Vagina (tissue), 2 donors: ENCODE data around the gene PNKD. TPM values are rescaled to one million over a fixed set of nuclear protein-coding genes. Genes with fewer than 3 reads are reported as not detected.

ENCODE experiments used
- DNase-seq, 2 donors: peaks; one replicate each; pipeline ENCODE4 v3.0.0-alpha.2; 2017; ENCODE audit errors: extremely low spot score in 2 of 2
- H3K27ac ChIP-seq: fragments of 200-600 bp; sonication (generic); one replicate; pipeline ENCODE4 v1.5.1; 2019
- H3K27me3 ChIP-seq: fragments of 200-600 bp; sonication (generic); one replicate; pipeline ENCODE4 v1.5.1; 2019
- H3K36me3 ChIP-seq, 2 donors: fragments of 200-600 bp; sonication (generic); one replicate each; pipeline ENCODE4 v1.5.1; 2017 to 2019
- H3K4me1 ChIP-seq: fragments of 200-600 bp; sonication (generic); one replicate; pipeline ENCODE4 v1.5.1; 2019
- H3K4me3 ChIP-seq, 2 donors: fragments of 200-600 bp; sonication (generic); 1 replicate in 1 of 2; 2 replicates in 1 of 2; pipeline ENCODE4 v1.5.1; 2016 to 2019
- H3K9me3 ChIP-seq: fragments of 200-600 bp; sonication (generic); one replicate; pipeline ENCODE4 v1.5.1; 2019
- CTCF ChIP-seq, 3 experiments: fragments of 450-650 bp in 2 of 3; fragments of 200-600 bp in 1 of 3; sonication (generic) in 1 of 3; IDR thresholded peaks; one replicate each; pipeline ENCODE4 v1.5.1; 2017 to 2019; ENCODE audit warnings: antibody characterized with exemption in 3 of 3, mild to moderate bottlenecking in 2 of 3, moderate library complexity in 2 of 3
- POLR2A ChIP-seq, 2 donors: fragments of 450-650 bp; IDR thresholded peaks; one replicate each; pipeline ENCODE4 v1.6.1; 2017; ENCODE audit warnings: antibody characterized with exemption in 2 of 2, mild to moderate bottlenecking in 2 of 2, moderate library complexity in 2 of 2
- POLR2AphosphoS5 ChIP-seq, 2 donors: sonication (generic); formaldehyde crosslinking; IDR thresholded peaks; one replicate each; pipeline ENCODE4 v1.9.0; 2017; ENCODE audit warnings: antibody characterized with exemption in 2 of 2, mild to moderate bottlenecking in 2 of 2, low read depth in 1 of 2; ENCODE audit not compliant: insufficient read depth in 1 of 2
- intact Hi-C: fragments of 100-400 bp; cut with DNase I; formaldehyde crosslinking; loops from one replicate; pipeline ENCODE4 v1.15.1; 2023
- total RNA-seq: library from RNA; depleted of rRNA; stranded (reverse); fragments of >200 nt; gene quantifications from one replicate; pipeline ENCODE4 v1.2.3, GENCODE V29; 2016

PNKD gene
- total RNA-seq, 1 donor from 2014 or later = 28.7 TPM

- H3K27me3 ChIP-seq = no peaks in the 10 kb centered on the region
- intact Hi-C loops = no loop called here
- no peak for TF ChIP-seq POLR2A (IDR thresholded peaks at IDR 0.05)
- TF ChIP-seq POLR2AphosphoS5 (IDR thresholded peaks at IDR 0.05; ENCODE audit: insufficient read depth in 1 of 2, low read depth in 1 of 2) = no peak
- TF ChIP-seq CTCF (IDR thresholded peaks at IDR 0.05) = no peak
- no peaks in the 10 kb centered on the region for H3K4me1 ChIP-seq
- H3K4me3 ChIP-seq = no peak overlapping the region
- no peak overlapping the region for H3K27ac ChIP-seq
- DNase-seq = no peak
- no peaks in the 10 kb centered on the region for H3K36me3 ChIP-seq
- H3K9me3 ChIP-seq = no peaks in the 10 kb centered on the region
These were observed 62.8 kb downstream of the PNKD start for GRCh38 chr2:218332920-218333645.

GRCh38 chr2:218334531-218334930 is 64.2 kb downstream of the PNKD start:
- intact Hi-C loops = no loop called here
- Histone ChIP-seq H3K4me3 (no peak overlapping the region), H3K36me3 (no peaks in the 10 kb centered on the region), H3K27ac (no peak overlapping the region), H3K27me3 (no peaks in the 10 kb centered on the region), H3K9me3 (no peaks in the 10 kb centered on the region), H3K4me1 (no peaks in the 10 kb centered on the region)
- no peak for DNase-seq
- TF ChIP-seq CTCF (IDR thresholded peaks at IDR 0.05) (no peak), POLR2A (IDR thresholded peaks at IDR 0.05) (no peak), POLR2AphosphoS5 (IDR thresholded peaks at IDR 0.05; ENCODE audit: insufficient read depth in 1 of 2, low read depth in 1 of 2) (no peak)

- H3K36me3 ChIP-seq = no peaks in the 10 kb centered on the region
- H3K27ac ChIP-seq = no peak overlapping the region
- H3K9me3 ChIP-seq = no peaks in the 10 kb centered on the region
- no peak overlapping the region for H3K4me3 ChIP-seq
- TF ChIP-seq POLR2A (IDR thresholded peaks at IDR 0.05) (no peak), POLR2AphosphoS5 (IDR thresholded peaks at IDR 0.05; ENCODE audit: insufficient read depth in 1 of 2, low read depth in 1 of 2) (no peak), CTCF (IDR thresholded peaks at IDR 0.05) (no peak)
- no peaks in the 10 kb centered on the region for H3K27me3 ChIP-seq
- DNase-seq = no peak
- H3K4me1 ChIP-seq = peaks cover 10% of the 10 kb centered on the region
- intact Hi-C loops = no loop called here
These were observed 70.3 kb downstream of the PNKD start for GRCh38 chr2:218340656-218341055.

- DNase-seq = no peak
- H3K9me3 ChIP-seq = no peaks in the 10 kb centered on the region
- no peak overlapping the region for H3K4me3 ChIP-seq
- no peak overlapping the region for H3K27ac ChIP-seq
- no peaks in the 10 kb centered on the region for H3K27me3 ChIP-seq
- peaks cover 10% of the 10 kb centered on the region for H3K4me1 ChIP-seq
- TF ChIP-seq POLR2AphosphoS5 (IDR thresholded peaks at IDR 0.05; ENCODE audit: insufficient read depth in 1 of 2, low read depth in 1 of 2) (no peak), POLR2A (IDR thresholded peaks at IDR 0.05) (no peak), CTCF (IDR thresholded peaks at IDR 0.05) (no peak)
- intact Hi-C loops = no loop called here
- no peaks in the 10 kb centered on the region for H3K36me3 ChIP-seq
These were observed 71.1 kb downstream of the PNKD start for GRCh38 chr2:218341381-218341780.

- intact Hi-C loops = no loop called here
- Histone ChIP-seq H3K4me1 (peaks cover 10% of the 10 kb centered on the region), H3K27me3 (no peaks in the 10 kb centered on the region), H3K4me3 (no peak overlapping the region), H3K36me3 (no peaks in the 10 kb centered on the region), H3K9me3 (no peaks in the 10 kb centered on the region), H3K27ac (no peak overlapping the region)
- no peak for TF ChIP-seq CTCF (IDR thresholded peaks at IDR 0.05)
- TF ChIP-seq POLR2A (IDR thresholded peaks at IDR 0.05) = no peak
- TF ChIP-seq POLR2AphosphoS5 (IDR thresholded peaks at IDR 0.05; ENCODE audit: insufficient read depth in 1 of 2, low read depth in 1 of 2) = no peak
- DNase-seq = no peak
These were observed 72.5 kb downstream of the PNKD start for GRCh38 chr2:218342837-218343236.
